Liver (tissue), 9 donors: ENCODE data around the gene THRB. TPM values are rescaled to one million over a fixed set of nuclear protein-coding genes. Genes with fewer than 3 reads are reported as not detected.

Experiments
- DNase-seq: peaks from one replicate; pipeline ENCODE4 v3.0.0-alpha.2; 2017; ENCODE audit warnings: low spot score
- H3K27ac ChIP-seq, 2 donors: one replicate each; pipeline ENCODE4 v1.7.0; 2013; ENCODE audit warnings: inconsistent platforms in 2 of 2, low read length in 2 of 2, control low read depth in 1 of 2, low read depth in 1 of 2, mild to moderate bottlenecking in 1 of 2
- H3K27me3 ChIP-seq, 4 donors: one replicate each; pipeline versions ENCODE4 v1.6.1 to v1.7.0; 2013; ENCODE audit warnings: low read length in 3 of 4, inconsistent platforms in 1 of 4, mild to moderate bottlenecking in 1 of 4, moderate library complexity in 1 of 4; ENCODE audit not compliant: control insufficient read depth in 4 of 4, insufficient read depth in 4 of 4
- H3K36me3 ChIP-seq, 4 donors: one replicate each; pipeline versions ENCODE4 v1.6.1 to v1.7.0; 2013; ENCODE audit warnings: low read length in 3 of 4, mild to moderate bottlenecking in 3 of 4, low read depth in 1 of 4, moderate library complexity in 1 of 4; ENCODE audit not compliant: control insufficient read depth in 4 of 4, insufficient read depth in 3 of 4
- H3K4me1 ChIP-seq, 4 donors: one replicate each; pipeline versions ENCODE4 v1.6.1 to v1.7.0; 2013; ENCODE audit warnings: low read length in 3 of 4, mild to moderate bottlenecking in 3 of 4, moderate library complexity in 1 of 4; ENCODE audit not compliant: control insufficient read depth in 4 of 4, insufficient read depth in 4 of 4
- H3K4me3 ChIP-seq, 3 donors: one replicate each; pipeline versions ENCODE4 v1.6.1 to v1.7.0; 2013; ENCODE audit warnings: low read length in 3 of 3, control low read depth in 1 of 3, low read depth in 1 of 3, mild to moderate bottlenecking in 1 of 3
- H3K9ac ChIP-seq, 2 donors: one replicate each; pipeline ENCODE4 v1.7.0; 2013; ENCODE audit warnings: low read length in 2 of 2, mild to moderate bottlenecking in 2 of 2, moderate library complexity in 2 of 2, control low read depth in 1 of 2, low read depth in 1 of 2
- H3K9me3 ChIP-seq, 4 donors: one replicate each; pipeline versions ENCODE4 v1.6.1 to v1.7.0; 2013; ENCODE audit warnings: low read length in 3 of 4; ENCODE audit not compliant: control insufficient read depth in 4 of 4
- EGR1 ChIP-seq, 2 donors: IDR thresholded peaks; 2 replicates each; pipeline ENCODE4 v1.6.1; 2016 to 2018; ENCODE audit warnings: antibody characterized with exemption in 2 of 2, low read depth in 2 of 2
- FOXA2 ChIP-seq: IDR thresholded peaks from 2 replicates; pipeline ENCODE4 v1.6.1; 2016; ENCODE audit warnings: antibody characterized with exemption
- GABPA ChIP-seq, 2 donors: IDR thresholded peaks in 1 of 2; conservative IDR thresholded peaks in 1 of 2; 2 replicates each; pipeline ENCODE4 v1.6.1; 2016; ENCODE audit warnings: antibody characterized with exemption in 2 of 2, mild to moderate bottlenecking in 1 of 2, moderate library complexity in 1 of 2
- HNF4A ChIP-seq, 2 donors: conservative IDR thresholded peaks; 2 replicates each; pipeline ENCODE4 v1.6.1; 2016; ENCODE audit warnings: antibody characterized with exemption in 2 of 2, mild to moderate bottlenecking in 2 of 2
- HNF4G ChIP-seq: IDR thresholded peaks from 2 replicates; pipeline ENCODE4 v1.6.1; 2016; ENCODE audit warnings: antibody characterized with exemption
- JUND ChIP-seq, 2 donors: IDR thresholded peaks; 2 replicates each; pipeline ENCODE4 v1.6.1; 2016; ENCODE audit warnings: antibody characterized with exemption in 2 of 2
- NR2F2 ChIP-seq: IDR thresholded peaks from 2 replicates; pipeline ENCODE4 v1.6.1; 2016; ENCODE audit warnings: antibody characterized with exemption
- RAD21 ChIP-seq, 2 donors: IDR thresholded peaks; 2 replicates each; pipeline ENCODE4 v1.6.1; 2016; ENCODE audit warnings: antibody characterized with exemption in 2 of 2, mild to moderate bottlenecking in 2 of 2
- RXRA ChIP-seq, 2 donors: IDR thresholded peaks; 2 replicates each; pipeline ENCODE4 v1.6.1; 2017 to 2018; ENCODE audit warnings: antibody characterized with exemption in 2 of 2, mild to moderate bottlenecking in 1 of 2
- SP1 ChIP-seq: IDR thresholded peaks from 2 replicates; pipeline ENCODE4 v1.6.1; 2018; ENCODE audit warnings: antibody characterized with exemption, mild to moderate bottlenecking
- YY1 ChIP-seq: IDR thresholded peaks from 2 replicates; pipeline ENCODE4 v1.6.1; 2016; ENCODE audit warnings: antibody characterized with exemption, mild to moderate bottlenecking
- WGBS: extraction: QIAGEN DNeasy Blood & Tissue Kit; methylation state at CpG from one replicate; pipeline ENCODE4 v1.1.7; 2013; 5-methylcytosine and 5-hydroxymethylcytosine counted together
- polyA plus RNA-seq, 2 donors: library from polyadenylated mRNA; stranded (reverse) in 1 of 2; unstranded in 1 of 2; fragments of 200-250 nt in 1 of 2; fragments of >200 nt in 1 of 2; fragmentation: Nextera tagmentation in 1 of 2; extraction: Ambion mirVana in 1 of 2; gene quantifications; one replicate each; pipeline versions ENCODE4 v1.2.1 to v1.2.3, GENCODE V29; 2013 to 2015
- total RNA-seq, 2 donors: library from RNA; depleted of rRNA; stranded (reverse); fragments of >200 nt; gene quantifications; one replicate each; pipeline ENCODE4 v1.2.3, GENCODE V29; 2014
- TF ChIP-seq, protein P1 (sequence below): fragments of 150-350 bp; IDR thresholded peaks from 2 replicates; pipeline ENCODE4 v1.5.1; 2017; ENCODE audit warnings: improper control_type of control experiment, low read depth, low read length; ENCODE audit not compliant: missing input control
- TF ChIP-seq, protein P2 (sequence below): IDR thresholded peaks from 2 replicates; pipeline ENCODE4 v1.6.1; 2016; ENCODE audit warnings: antibody characterized with exemption
- TF ChIP-seq, protein P3 (sequence below): IDR thresholded peaks from 2 replicates; pipeline ENCODE4 v1.6.1; 2016; ENCODE audit warnings: antibody characterized with exemption
- TF ChIP-seq, protein P4 (sequence below): IDR thresholded peaks from 2 replicates; pipeline ENCODE4 v1.6.1; 2016; ENCODE audit warnings: antibody characterized with exemption, mild to moderate bottlenecking
- donor health status: healthy.
- donor health status: healthy.
- donor health status: healthy.
- donor health status: healthy.
- donor health status: healthy.

Gene THRB
- total and polyA plus RNA-seq, 4 donors, result 5.9 to 23.9 (median 9.3) TPM

DNA sequence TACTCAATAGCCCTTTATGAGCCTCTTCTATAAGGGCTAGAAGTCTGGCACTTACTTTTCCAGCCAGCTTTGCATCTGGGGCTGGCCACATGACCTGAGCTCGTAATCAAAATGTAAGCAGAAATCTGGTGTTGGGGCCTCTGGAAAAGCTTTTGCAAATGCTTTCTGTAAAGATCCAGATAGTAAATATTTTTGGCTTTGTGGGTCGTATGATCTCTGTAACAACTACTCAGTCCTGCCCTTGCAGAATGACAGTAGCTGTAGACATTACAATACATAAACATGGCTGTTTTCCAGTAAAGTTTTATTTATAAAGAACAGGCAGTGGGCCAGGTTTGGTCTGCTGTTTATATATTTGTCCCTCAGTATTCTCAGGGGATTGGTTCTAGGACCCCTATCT, 46.2 kb upstream of the THRB start:
- no peaks in the 10 kb centered on the region for H3K27me3 ChIP-seq
- 83% methylated on average over 2 of the region's 2 CpGs for WGBS

DNA sequence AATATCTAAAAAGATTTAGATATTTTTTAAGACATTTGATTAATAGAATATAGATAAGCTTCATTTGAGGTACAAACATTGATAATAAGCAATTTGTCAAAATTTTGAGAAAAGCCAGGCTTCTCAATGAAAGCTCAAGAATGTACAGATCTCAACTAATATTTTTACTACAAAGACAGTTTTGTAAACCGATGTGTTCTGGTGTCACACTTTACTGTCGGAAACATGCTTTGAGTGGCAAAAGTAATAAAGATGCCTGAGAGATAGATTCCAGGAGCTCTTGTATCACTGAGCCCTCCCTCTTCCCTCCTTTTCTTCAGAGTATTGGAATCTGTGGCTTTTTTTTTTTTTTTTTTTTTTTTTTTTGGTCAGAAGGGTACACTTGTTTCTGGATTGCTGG, 45.0 kb upstream of the THRB start:
- WGBS, result 94% methylated on average over 2 of the region's 2 CpGs
- no peaks in the 10 kb centered on the region for H3K9me3 ChIP-seq
- H3K27me3 ChIP-seq, result no peaks in the 10 kb centered on the region
- no peak for DNase-seq
- no peak overlapping the region for H3K4me3 ChIP-seq
- TF ChIP-seq, protein P1, sequence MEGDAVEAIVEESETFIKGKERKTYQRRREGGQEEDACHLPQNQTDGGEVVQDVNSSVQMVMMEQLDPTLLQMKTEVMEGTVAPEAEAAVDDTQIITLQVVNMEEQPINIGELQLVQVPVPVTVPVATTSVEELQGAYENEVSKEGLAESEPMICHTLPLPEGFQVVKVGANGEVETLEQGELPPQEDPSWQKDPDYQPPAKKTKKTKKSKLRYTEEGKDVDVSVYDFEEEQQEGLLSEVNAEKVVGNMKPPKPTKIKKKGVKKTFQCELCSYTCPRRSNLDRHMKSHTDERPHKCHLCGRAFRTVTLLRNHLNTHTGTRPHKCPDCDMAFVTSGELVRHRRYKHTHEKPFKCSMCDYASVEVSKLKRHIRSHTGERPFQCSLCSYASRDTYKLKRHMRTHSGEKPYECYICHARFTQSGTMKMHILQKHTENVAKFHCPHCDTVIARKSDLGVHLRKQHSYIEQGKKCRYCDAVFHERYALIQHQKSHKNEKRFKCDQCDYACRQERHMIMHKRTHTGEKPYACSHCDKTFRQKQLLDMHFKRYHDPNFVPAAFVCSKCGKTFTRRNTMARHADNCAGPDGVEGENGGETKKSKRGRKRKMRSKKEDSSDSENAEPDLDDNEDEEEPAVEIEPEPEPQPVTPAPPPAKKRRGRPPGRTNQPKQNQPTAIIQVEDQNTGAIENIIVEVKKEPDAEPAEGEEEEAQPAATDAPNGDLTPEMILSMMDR, result no peak
- TF ChIP-seq SP1, result no peak
- TF ChIP-seq, protein P2, sequence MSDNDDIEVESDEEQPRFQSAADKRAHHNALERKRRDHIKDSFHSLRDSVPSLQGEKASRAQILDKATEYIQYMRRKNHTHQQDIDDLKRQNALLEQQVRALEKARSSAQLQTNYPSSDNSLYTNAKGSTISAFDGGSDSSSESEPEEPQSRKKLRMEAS, result no peak
- TF ChIP-seq HNF4A (conservative IDR thresholded peaks at IDR 0.05), result no peak
- no peak for TF ChIP-seq RAD21 (IDR thresholded peaks at IDR 0.05)
- no peak for TF ChIP-seq RXRA (IDR thresholded peaks at IDR 0.05)
- no peak for TF ChIP-seq HNF4G
- no peak overlapping the region for H3K27ac ChIP-seq
- no peaks in the 10 kb centered on the region for H3K36me3 ChIP-seq
- H3K9ac ChIP-seq, result no peak overlapping the region
- no peaks in the 10 kb centered on the region for H3K4me1 ChIP-seq

More for the DNA sequence above, 46.2 kb upstream of the THRB start:
- DNase-seq, result no peak
- Histone ChIP-seq H3K9ac (no peak overlapping the region), H3K9me3 (no peaks in the 10 kb centered on the region), H3K27ac (no peak overlapping the region), H3K36me3 (no peaks in the 10 kb centered on the region), H3K4me1 (peaks cover 0 to 4% (median 4%) of the 10 kb centered on the region in 4 donors), H3K4me3 (no peak overlapping the region)
- TF ChIP-seq, protein P3, sequence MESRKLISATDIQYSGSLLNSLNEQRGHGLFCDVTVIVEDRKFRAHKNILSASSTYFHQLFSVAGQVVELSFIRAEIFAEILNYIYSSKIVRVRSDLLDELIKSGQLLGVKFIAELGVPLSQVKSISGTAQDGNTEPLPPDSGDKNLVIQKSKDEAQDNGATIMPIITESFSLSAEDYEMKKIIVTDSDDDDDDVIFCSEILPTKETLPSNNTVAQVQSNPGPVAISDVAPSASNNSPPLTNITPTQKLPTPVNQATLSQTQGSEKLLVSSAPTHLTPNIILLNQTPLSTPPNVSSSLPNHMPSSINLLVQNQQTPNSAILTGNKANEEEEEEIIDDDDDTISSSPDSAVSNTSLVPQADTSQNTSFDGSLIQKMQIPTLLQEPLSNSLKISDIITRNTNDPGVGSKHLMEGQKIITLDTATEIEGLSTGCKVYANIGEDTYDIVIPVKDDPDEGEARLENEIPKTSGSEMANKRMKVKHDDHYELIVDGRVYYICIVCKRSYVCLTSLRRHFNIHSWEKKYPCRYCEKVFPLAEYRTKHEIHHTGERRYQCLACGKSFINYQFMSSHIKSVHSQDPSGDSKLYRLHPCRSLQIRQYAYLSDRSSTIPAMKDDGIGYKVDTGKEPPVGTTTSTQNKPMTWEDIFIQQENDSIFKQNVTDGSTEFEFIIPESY, result no peak
- no peak for TF ChIP-seq HNF4G
- TF ChIP-seq, protein P2, result no peak
- TF ChIP-seq, protein P4, sequence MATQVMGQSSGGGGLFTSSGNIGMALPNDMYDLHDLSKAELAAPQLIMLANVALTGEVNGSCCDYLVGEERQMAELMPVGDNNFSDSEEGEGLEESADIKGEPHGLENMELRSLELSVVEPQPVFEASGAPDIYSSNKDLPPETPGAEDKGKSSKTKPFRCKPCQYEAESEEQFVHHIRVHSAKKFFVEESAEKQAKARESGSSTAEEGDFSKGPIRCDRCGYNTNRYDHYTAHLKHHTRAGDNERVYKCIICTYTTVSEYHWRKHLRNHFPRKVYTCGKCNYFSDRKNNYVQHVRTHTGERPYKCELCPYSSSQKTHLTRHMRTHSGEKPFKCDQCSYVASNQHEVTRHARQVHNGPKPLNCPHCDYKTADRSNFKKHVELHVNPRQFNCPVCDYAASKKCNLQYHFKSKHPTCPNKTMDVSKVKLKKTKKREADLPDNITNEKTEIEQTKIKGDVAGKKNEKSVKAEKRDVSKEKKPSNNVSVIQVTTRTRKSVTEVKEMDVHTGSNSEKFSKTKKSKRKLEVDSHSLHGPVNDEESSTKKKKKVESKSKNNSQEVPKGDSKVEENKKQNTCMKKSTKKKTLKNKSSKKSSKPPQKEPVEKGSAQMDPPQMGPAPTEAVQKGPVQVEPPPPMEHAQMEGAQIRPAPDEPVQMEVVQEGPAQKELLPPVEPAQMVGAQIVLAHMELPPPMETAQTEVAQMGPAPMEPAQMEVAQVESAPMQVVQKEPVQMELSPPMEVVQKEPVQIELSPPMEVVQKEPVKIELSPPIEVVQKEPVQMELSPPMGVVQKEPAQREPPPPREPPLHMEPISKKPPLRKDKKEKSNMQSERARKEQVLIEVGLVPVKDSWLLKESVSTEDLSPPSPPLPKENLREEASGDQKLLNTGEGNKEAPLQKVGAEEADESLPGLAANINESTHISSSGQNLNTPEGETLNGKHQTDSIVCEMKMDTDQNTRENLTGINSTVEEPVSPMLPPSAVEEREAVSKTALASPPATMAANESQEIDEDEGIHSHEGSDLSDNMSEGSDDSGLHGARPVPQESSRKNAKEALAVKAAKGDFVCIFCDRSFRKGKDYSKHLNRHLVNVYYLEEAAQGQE, result no peak
- TF ChIP-seq GABPA (IDR thresholded peaks at IDR 0.05 in 1 of 2, conservative IDR thresholded peaks at IDR 0.05 in 1 of 2), result no peak
- TF ChIP-seq NR2F2, result no peak
- TF ChIP-seq EGR1 (IDR thresholded peaks at IDR 0.05; ENCODE audit: low read depth in 2 of 2), result no peak
- TF ChIP-seq, protein P1, result no peak
- TF ChIP-seq YY1, result no peak
- no peak for TF ChIP-seq HNF4A (conservative IDR thresholded peaks at IDR 0.05)
- no peak for TF ChIP-seq FOXA2
- TF ChIP-seq RXRA (IDR thresholded peaks at IDR 0.05), result no peak
- no peak for TF ChIP-seq JUND (IDR thresholded peaks at IDR 0.05)
- TF ChIP-seq RAD21 (IDR thresholded peaks at IDR 0.05), result no peak
